Dendritic cell treated with granulocyte-macrophage colony-stimulating factor and Interleukin-4, amounts not matched to agents 40 ng/mL and 50 ng/mL, for 4 days (primary cell): ENCODE results near the gene FMNL1.

Source experiments
- H3K27ac Mint-ChIP-seq: one replicate; pipeline ENCODE4 v1.8.0; 2022; ENCODE audit warnings: mild to moderate bottlenecking, mixed read lengths
- H3K27me3 Mint-ChIP-seq: one replicate; pipeline ENCODE4 v1.8.0; 2022; ENCODE audit warnings: mild to moderate bottlenecking, mixed read lengths
- H3K36me3 Mint-ChIP-seq: one replicate; pipeline ENCODE4 v1.8.0; 2022; ENCODE audit warnings: low read depth, mixed read lengths
- H3K4me1 Mint-ChIP-seq: one replicate; pipeline ENCODE4 v1.8.0; 2022; ENCODE audit warnings: low read depth, mixed read lengths
- H3K4me3 Mint-ChIP-seq: one replicate; pipeline ENCODE4 v1.8.0; 2022; ENCODE audit warnings: mild to moderate bottlenecking, moderate library complexity, mixed read lengths
- H3K9me3 Mint-ChIP-seq: one replicate; pipeline ENCODE4 v1.8.0; 2022; ENCODE audit warnings: mixed read lengths
- intact Hi-C: fragments of 100-400 bp; cut with micrococcal nuclease; formaldehyde crosslinking; loops from one replicate; pipeline ENCODE4 v1.15.0; 2022

The FMNL1 gene

DNA sequence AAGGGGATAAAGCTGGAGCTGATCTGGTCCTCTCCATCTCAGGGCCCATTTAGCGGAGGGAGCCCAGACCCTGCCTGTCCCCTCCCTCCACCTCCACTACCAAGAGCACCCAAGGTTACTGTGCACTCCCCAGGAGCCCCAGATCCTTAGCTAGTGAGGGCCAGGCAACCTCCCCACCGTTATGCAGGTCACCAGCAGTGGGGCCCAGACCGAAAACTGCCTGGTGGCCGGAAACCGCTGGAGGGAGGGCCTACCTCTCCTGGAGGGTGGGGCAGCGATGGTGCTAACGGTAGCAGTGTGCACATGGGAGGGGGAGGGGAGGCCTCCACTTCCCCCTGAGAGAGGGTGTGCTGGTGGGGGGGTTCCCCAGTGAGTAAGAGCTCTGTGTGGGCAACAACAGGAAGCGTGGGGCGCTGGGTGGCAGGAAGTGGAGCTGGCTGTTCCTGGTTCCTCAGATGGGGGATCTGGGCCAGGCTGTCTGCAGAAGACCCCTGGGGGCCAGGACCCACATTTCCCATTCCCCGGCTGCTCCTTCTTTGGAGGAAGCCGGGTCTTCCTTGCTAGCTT lies 4.4 kb downstream of the FMNL1 start:
- Mint-ChIP-seq H3K27me3 (no peaks in the 10 kb centered on the region), H3K9me3 (no peaks in the 10 kb centered on the region), H3K4me1 (peaks cover 85% of the 10 kb centered on the region), H3K27ac (peak overlapping the region; percentile 97), H3K4me3 (peak overlapping the region; percentile 93), H3K36me3 (peaks cover 54% of the 10 kb centered on the region)
- intact Hi-C loops: loop anchor here (5.0 kb wide), 1 partner anchor 91 kb away; the partner anchor contains the start of gene MAP3K14

DNA sequence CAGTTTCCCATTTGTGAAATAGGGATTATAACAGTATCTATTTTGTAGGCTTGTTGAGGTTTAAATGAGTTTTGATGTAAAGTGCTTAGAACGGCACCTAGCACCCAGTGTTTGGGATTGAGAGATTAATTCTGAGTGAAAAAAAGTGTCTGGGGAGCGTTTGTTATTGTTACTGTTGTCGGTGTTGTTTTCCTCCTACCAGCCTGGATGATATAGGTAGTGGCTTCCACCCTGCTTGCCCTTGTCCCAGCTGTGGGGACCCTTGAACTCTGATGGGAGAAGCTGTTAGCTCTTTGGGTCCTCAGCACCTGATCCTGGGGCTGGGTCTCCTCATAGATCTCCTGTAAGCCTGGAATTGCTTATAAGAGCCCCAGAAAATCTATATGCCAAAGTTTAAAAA lies 4.9 kb downstream of the FMNL1 start:
- Mint-ChIP-seq H3K4me3 (peak overlapping the region; percentile 93), H3K4me1 (peaks cover 89% of the 10 kb centered on the region), H3K9me3 (no peaks in the 10 kb centered on the region), H3K36me3 (peaks cover 59% of the 10 kb centered on the region), H3K27me3 (no peaks in the 10 kb centered on the region), H3K27ac (peak overlapping the region; percentile 97)
- intact Hi-C loops: loop anchor here (5.0 kb wide), 1 partner anchor 91 kb away; the partner anchor contains the start of gene MAP3K14

DNA sequence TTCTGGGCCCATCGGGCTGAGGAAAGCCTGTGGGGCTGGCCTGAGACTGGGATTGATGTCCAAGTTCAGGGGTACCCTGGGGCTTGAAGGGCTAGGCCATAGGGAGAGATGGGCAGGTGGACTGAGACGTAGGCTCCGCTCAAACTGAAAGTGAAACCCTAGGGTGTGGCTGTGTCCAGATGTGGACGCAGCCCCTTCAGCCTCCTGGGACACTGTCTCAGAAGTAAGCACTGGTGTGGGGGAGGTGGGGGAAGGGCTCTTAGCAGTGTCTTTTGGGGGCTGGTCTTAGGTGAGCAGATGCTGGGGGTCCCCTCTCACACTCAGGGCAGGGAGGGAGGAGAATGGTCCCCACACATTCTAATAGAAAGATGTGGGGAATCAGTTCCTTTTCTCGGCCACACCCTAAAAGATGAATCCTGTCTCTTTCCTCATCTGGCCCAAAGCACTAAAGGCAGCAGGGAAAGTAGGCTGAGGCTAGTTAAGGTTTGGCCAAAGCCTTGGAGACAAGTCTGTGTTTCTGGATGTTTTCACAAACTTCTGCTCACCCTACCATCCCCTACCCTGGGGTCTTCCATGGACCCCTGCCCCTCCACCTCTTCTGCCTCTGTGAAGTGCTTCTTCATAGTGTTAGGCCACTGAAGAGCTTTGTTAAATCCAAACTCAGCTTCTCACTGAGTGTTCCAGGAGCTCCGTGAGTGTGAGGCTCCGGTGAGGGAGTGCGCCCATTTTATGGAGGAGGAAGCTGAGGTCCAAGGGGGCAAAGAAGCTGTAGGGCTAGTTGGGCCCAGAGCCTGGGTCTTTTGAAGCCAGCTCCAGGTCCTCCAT lies 5.6 kb downstream of the FMNL1 start:
- Mint-ChIP-seq H3K9me3 (no peaks in the 10 kb centered on the region), H3K4me1 (peaks cover 97% of the 10 kb centered on the region), H3K27ac (peak overlapping the region; percentile 97), H3K36me3 (peaks cover 64% of the 10 kb centered on the region), H3K4me3 (peak overlapping the region; percentile 93), H3K27me3 (no peaks in the 10 kb centered on the region)
- intact Hi-C loops: loop anchor here (5.0 kb wide), 1 partner anchor 90 kb away; the partner anchor contains the start of gene MAP3K14

DNA sequence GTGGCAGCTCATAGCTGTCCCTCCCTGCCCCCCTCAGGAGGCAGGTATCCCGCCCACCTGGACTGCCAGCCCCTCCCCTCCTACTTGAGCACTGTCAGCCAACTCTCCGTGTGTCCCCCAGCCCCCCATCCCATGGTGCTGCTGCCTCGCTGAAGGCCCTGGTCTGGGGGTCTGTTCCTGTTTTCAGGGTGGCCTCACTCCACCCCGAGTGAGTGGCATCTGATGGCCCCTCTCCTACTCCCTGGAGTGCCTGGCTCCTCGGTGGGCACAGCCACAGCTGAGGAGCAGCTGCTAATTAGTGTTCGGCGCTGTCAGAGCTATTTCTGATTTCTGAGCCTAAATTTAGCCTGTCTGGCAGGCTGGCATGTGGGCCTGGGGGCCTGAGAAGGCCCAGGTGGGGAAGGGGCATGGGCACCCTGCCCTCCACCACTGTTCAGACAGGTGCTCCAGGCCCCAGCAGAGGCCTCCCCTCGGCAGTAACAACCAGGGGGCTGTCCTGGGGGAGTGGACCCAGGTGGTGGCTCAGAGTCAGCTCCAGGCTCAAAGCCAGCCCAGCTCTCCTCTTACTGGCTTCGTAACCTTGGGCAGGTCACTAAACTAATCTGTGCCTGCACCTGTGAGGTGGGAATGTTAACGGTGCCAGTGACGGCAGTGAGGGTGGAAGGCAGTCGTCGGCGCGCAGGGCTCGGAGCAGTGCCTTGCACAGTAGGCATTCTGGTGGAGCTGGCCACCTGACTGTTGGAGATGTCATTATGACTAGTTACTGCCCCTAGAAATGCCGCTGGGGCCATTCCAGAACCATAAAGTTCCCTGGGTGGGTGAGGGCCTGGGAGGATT lies 6.5 kb downstream of the FMNL1 start:
- Mint-ChIP-seq H3K36me3 (peaks cover 64% of the 10 kb centered on the region), H3K4me3 (peak overlapping the region; percentile 93), H3K9me3 (no peaks in the 10 kb centered on the region), H3K27me3 (no peaks in the 10 kb centered on the region), H3K4me1 (peaks cover 100% of the 10 kb centered on the region), H3K27ac (peak overlapping the region; percentile 97)
- intact Hi-C loops: loop anchor here (5.0 kb wide), 1 partner anchor 89 kb away; the partner anchor contains the start of gene MAP3K14

DNA sequence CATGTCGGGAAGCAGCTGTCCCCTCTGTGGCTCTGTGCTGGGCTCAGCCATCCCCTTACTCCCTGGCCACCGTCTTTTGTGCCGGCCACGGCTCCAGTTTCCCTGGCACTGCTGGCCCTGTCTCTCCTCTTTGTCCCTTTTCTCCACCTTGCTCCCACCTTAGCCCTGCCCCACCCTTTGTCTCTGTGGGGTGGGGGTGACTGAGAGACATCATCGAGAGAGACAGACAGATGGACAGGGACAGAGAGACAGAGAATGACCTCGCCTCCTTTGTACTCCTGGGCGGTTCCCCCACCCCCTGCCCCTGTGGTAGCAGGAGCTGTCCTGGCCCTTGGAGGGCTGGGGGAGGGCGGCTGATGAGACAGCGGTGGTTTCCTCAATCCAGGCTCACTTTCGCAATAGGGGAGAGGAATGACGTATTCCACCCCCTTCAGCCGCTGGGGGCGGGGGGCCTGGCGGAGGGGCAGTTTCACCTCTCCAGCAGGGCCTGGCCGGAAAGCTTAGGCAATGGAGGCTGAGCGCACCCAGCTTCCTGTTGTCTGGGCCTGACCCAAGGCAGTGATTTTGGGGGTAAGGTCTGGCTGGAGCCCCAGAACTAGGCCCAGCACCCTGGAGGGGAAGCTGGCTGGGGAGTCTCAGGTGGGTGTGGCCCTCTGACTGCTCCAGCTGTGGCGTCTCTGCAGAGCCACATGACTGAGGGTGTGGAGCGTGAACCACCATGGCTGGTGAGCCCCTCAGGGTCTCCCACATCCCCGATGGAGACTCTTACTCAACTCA lies 7.3 kb downstream of the FMNL1 start:
- Mint-ChIP-seq H3K36me3 (peaks cover 64% of the 10 kb centered on the region), H3K4me1 (peaks cover 100% of the 10 kb centered on the region), H3K27me3 (no peaks in the 10 kb centered on the region), H3K4me3 (peak overlapping the region; percentile 93), H3K27ac (peak overlapping the region; percentile 97), H3K9me3 (no peaks in the 10 kb centered on the region)
- intact Hi-C loops: loop anchor here (5.0 kb wide), 1 partner anchor 88 kb away; the partner anchor contains the start of gene MAP3K14

DNA sequence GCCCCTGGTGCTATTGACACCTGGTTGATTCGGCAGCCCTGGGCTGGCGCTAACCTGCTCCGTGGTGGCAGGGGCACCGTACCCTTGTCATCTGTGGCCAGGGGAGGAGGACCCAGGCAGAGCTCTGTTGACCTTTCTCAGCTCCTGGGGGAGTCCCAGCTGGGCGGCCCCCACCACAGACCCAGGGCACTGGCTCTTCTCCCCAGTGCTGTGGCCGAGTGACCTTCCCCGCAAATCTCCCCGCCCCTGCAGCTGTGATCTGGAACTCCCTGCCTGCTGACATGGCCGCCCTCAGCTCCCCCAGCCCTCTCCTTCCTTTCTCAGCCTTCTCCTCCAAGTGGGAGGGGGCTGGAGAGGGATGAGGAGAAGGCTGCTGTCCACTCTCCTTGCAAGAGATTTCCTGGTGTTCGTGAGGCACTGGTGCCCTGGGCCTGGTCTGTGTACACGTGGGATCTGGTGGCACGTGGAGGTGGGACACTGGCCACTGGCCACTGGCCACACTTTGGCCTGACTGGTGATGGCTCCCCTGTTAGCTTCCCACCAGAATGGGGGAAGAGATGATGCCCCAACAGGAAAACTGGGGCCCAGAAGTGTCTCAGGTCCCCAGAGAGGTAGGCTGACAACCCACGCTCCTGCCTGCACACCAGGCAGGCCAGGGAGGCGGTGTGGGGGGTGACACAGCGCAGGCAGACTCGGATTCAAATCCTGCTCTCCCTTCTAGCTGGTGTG lies 8.2 kb downstream of the FMNL1 start:
- Mint-ChIP-seq H3K4me1 (peaks cover 96% of the 10 kb centered on the region), H3K36me3 (peaks cover 72% of the 10 kb centered on the region), H3K4me3 (peak overlapping the region; percentile 93), H3K27ac (peak overlapping the region; percentile 97), H3K9me3 (no peaks in the 10 kb centered on the region), H3K27me3 (no peaks in the 10 kb centered on the region)
- intact Hi-C loops: loop anchor here (5.0 kb wide), 1 partner anchor 87 kb away; the partner anchor contains the start of gene MAP3K14

DNA sequence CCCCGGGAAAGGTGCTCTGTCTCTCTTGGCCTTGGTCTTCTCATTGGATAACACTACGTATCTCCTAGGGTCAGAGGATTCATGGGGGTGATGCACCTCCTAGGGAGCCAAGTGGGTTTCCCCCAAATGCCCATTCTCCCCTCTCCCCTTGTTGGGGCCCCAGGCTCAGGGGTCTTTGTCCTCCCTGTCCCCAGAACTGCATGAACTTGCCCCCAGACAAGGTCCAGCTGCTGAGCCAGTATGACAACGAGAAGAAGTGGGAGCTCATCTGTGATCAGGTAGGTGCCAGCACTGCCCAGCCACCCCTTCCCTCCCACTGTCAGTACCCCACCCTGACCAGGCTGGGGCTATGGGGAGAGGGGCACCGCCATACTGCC lies 8.7 kb downstream of the FMNL1 start:
- Mint-ChIP-seq H3K4me1 (peaks cover 96% of the 10 kb centered on the region), H3K27ac (peak overlapping the region; percentile 97), H3K4me3 (peak overlapping the region; percentile 93), H3K36me3 (peaks cover 74% of the 10 kb centered on the region), H3K9me3 (no peaks in the 10 kb centered on the region), H3K27me3 (no peaks in the 10 kb centered on the region)
- intact Hi-C loops: no loop called here

DNA sequence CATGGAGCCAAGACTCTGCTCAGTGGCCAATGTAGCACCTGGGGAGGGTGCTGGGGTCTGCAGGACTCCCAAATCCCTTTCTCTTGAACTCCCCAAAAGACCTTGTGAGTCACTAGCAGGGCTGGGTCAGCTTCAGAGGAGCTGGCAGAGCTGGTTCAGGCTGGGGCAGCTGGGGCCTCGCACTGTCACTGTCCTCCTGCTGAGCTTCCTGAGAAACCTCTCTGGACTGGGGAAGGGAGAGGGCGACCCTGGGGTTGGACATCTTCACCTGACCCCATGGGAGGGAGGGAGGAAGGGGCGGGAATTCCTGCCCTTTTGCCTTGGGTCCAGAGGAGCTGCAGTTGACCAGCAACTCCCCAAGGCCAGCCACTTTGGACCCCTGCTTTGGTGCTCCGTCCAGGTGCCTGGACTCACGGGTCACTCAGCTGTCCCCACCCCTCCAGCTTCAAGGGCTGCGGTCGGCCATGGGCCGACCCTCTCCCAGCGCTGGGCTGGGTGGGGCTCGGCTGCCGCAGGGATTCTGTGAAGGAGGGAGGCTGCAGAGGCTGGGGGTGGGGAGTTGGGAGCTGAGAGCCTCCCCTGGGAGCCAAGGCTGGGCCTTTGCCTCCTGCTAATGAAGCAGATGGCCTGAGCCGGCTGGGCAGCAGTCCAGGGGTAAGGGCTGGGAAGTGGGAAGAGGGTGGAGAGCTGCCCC lies 9.2 kb downstream of the FMNL1 start:
- intact Hi-C loops: no loop called here
- Mint-ChIP-seq H3K9me3 (no peaks in the 10 kb centered on the region), H3K4me1 (peaks cover 96% of the 10 kb centered on the region), H3K4me3 (peak overlapping the region; percentile 47), H3K27ac (peak overlapping the region; percentile 97), H3K36me3 (peaks cover 77% of the 10 kb centered on the region), H3K27me3 (no peaks in the 10 kb centered on the region)

DNA sequence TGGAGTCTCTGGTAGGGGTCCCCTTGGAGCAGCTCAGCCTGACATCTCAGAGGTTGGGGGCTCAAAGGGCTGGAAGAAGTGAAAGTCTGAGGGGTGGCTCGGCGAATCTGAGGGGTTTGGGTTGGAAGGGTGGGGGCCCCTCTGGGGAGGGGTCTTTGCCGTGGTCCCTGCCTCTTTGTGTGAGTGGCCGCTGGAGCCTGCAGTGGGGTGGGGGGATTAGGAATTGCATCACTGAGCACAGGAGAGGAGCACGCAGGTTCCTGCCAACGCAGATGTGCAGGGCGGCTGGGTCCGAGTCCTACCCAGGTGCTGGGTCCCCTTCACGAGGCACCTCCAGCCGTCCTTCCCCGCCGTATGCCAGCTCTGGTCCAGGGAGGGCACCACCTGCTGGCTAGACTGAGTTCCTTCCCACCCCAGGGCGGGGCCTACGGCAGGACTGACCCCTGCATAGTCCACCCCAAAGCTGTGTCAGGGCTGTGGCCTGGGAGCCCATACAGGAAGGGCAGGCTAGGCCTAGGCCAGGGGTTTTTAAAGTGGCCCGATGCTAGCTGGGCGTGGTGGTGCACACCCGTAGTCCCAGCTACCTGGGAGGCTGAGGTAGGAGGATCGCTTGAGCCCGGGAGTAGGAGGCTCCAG lies 9.9 kb downstream of the FMNL1 start:
- Mint-ChIP-seq H3K27me3 (no peaks in the 10 kb centered on the region), H3K4me3 (peak overlapping the region; percentile 47), H3K4me1 (peaks cover 92% of the 10 kb centered on the region), H3K27ac (peak overlapping the region; percentile 97), H3K36me3 (peaks cover 79% of the 10 kb centered on the region), H3K9me3 (no peaks in the 10 kb centered on the region)
- intact Hi-C loops: no loop called here

DNA sequence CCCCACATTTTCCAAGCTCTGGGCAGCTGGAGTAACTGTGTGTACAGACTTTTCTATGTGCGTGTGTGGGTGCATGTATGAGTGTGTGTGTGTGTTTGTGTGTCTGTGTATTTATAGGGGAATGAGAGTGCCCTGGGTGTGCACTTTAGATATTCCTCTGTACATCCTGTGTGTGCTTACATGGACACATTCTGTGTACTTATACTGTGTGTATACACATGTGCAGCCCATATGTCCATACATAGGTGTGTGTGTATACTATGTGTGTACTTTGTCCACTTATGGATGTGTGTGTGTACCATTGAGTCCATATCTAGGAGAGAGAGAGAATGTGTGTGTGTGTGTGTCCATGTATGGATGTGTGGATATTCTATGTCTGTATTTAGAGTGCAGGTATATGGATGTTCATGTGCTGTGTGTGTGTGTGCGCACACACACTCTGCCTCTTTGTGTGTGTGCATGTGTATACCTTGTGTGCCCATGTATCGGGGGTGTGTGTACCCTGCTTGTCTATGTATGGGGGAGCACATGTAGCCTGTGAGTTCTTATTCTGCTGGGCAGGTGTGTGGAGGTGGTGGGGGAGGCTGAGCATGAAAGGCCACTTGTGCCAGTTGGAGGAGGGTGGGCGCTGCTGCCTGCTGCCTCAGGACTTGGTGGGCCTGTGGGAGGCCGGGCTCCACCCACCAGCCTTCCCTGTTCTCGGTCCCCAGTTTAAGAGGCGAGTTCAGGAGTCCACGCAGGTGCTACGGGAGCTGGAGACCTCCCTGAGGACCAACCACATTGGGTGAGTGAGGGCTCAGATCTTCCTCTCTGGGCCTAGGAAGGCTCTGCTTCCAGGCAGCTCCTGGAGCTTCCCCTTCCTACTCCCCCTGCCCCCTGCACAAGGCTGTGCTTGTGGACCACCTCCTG lies 11.1 kb downstream of the FMNL1 start:
- Mint-ChIP-seq H3K4me3 (no peak overlapping the region), H3K4me1 (peaks cover 88% of the 10 kb centered on the region), H3K9me3 (no peaks in the 10 kb centered on the region), H3K27me3 (no peaks in the 10 kb centered on the region), H3K27ac (peak overlapping the region; percentile 97), H3K36me3 (peaks cover 87% of the 10 kb centered on the region)
- intact Hi-C loops: no loop called here

DNA sequence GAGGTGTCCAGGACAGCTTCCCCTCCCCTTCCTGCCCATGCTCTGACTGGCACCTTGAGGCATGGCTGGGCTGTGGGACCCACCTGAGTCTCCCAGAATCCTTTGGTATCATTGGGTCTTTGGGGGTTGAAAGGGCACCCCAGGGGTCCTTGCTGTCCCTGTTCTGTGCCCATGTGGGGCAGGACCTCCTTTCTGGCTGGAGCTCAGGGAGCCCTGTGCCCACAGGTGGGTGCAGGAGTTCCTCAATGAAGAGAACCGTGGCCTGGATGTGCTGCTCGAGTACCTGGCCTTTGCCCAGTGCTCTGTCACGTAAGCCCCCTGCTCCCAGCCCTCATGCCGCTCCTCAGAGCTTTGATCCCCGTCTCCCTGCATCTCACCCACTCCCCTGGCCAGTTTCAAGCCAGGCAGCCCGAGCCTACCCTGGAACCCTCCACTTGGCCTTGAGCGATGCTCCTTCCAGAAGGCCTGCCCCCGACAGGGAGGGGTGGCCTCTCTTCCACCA lies 11.8 kb downstream of the FMNL1 start:
- peaks cover 94% of the 10 kb centered on the region for H3K36me3 Mint-ChIP-seq
- H3K4me1 Mint-ChIP-seq: peaks cover 88% of the 10 kb centered on the region
- H3K27ac Mint-ChIP-seq: peak overlapping the region; percentile 26
- H3K9me3 Mint-ChIP-seq: no peaks in the 10 kb centered on the region
- intact Hi-C loops: no loop called here
- H3K4me3 Mint-ChIP-seq: no peak overlapping the region
- H3K27me3 Mint-ChIP-seq: no peaks in the 10 kb centered on the region
